ENCODE results near the gene KCTD17. TPM values are rescaled to one million over a fixed set of nuclear protein-coding genes. Genes with fewer than 3 reads are reported as not detected.

Gene KCTD17
- total RNA-seq, 1 experiment from 2014 or later, result 11.7 TPM

GRCh38 chr22:37097346-37097745 lies 45.8 kb downstream of the KCTD17 start:
- H3K4me3 Mint-ChIP-seq (ENCODE audit: unreplicated experiment), result no peak overlapping the region
- no peak for DNase-seq (ENCODE audit: unreplicated experiment)
- no peaks in the 10 kb centered on the region for H3K4me1 Mint-ChIP-seq (ENCODE audit: insufficient read depth, unreplicated experiment)
- no peak overlapping the region for H3K27ac Mint-ChIP-seq (ENCODE audit: low read depth, unreplicated experiment)
- H3K27me3 Mint-ChIP-seq (ENCODE audit: insufficient read depth, unreplicated experiment), result peaks cover 69% of the 10 kb centered on the region
- H3K9me3 Mint-ChIP-seq (ENCODE audit: unreplicated experiment), result no peaks in the 10 kb centered on the region
- no peaks in the 10 kb centered on the region for H3K36me3 Mint-ChIP-seq (ENCODE audit: insufficient read depth, unreplicated experiment)
- TF ChIP-seq CTCF (IDR thresholded peaks at IDR 0.05; ENCODE audit: unreplicated experiment), result no peak
- ChIA-PET CTCF (no interaction called here), POLR2A (no interaction called here)
- intact Hi-C loops (cut with micrococcal nuclease), result no loop called here
- no TSS peak for BruUV-seq (replicated peaks)

GRCh38 chr22:37098976-37099591 lies 47.5 kb downstream of the KCTD17 start:
- peaks cover 75% of the 10 kb centered on the region for H3K27me3 Mint-ChIP-seq (ENCODE audit: insufficient read depth, unreplicated experiment)
- no peaks in the 10 kb centered on the region for H3K4me1 Mint-ChIP-seq (ENCODE audit: insufficient read depth, unreplicated experiment)
- ChIA-PET CTCF (no interaction called here), POLR2A (no interaction called here)
- H3K27ac Mint-ChIP-seq (ENCODE audit: low read depth, unreplicated experiment), result no peak overlapping the region
- TF ChIP-seq CTCF (IDR thresholded peaks at IDR 0.05; ENCODE audit: unreplicated experiment), result no peak
- H3K4me3 Mint-ChIP-seq (ENCODE audit: unreplicated experiment), result no peak overlapping the region
- BruUV-seq (replicated peaks), result no TSS peak
- H3K9me3 Mint-ChIP-seq (ENCODE audit: unreplicated experiment), result no peaks in the 10 kb centered on the region
- intact Hi-C loops (cut with micrococcal nuclease), result no loop called here
- DNase-seq (ENCODE audit: unreplicated experiment), result no peak
- H3K36me3 Mint-ChIP-seq (ENCODE audit: insufficient read depth, unreplicated experiment), result no peaks in the 10 kb centered on the region

- Mint-ChIP-seq H3K27me3 (ENCODE audit: insufficient read depth, unreplicated experiment) (peaks cover 65% of the 10 kb centered on the region), H3K9me3 (ENCODE audit: unreplicated experiment) (no peaks in the 10 kb centered on the region), H3K36me3 (ENCODE audit: insufficient read depth, unreplicated experiment) (no peaks in the 10 kb centered on the region), H3K27ac (ENCODE audit: low read depth, unreplicated experiment) (no peak overlapping the region), H3K4me3 (ENCODE audit: unreplicated experiment) (no peak overlapping the region), H3K4me1 (ENCODE audit: insufficient read depth, unreplicated experiment) (no peaks in the 10 kb centered on the region)
- ChIA-PET POLR2A (interaction anchor here (0.7 to 1.1 kb wide), 2 partner anchors 12 to 23 kb away, joined by 3 read pairs; no protein-coding TSS in a partner anchor), CTCF (interaction anchor here (0.6 kb wide), 1 partner anchor 66 kb away, joined by 3 read pairs; no protein-coding TSS in a partner anchor)
- TF ChIP-seq CTCF (IDR thresholded peaks at IDR 0.05; ENCODE audit: unreplicated experiment), result no peak
- no peak for DNase-seq (ENCODE audit: unreplicated experiment)
- intact Hi-C loops (cut with micrococcal nuclease), result no loop called here
- BruUV-seq (replicated peaks), result no TSS peak
Observed at GRCh38 chr22:37100589-37101127, 49.1 kb downstream of the KCTD17 start.

- no peak overlapping the region for H3K4me3 Mint-ChIP-seq (ENCODE audit: unreplicated experiment)
- DNase-seq (ENCODE audit: unreplicated experiment), result no peak
- H3K4me1 Mint-ChIP-seq (ENCODE audit: insufficient read depth, unreplicated experiment), result no peaks in the 10 kb centered on the region
- H3K9me3 Mint-ChIP-seq (ENCODE audit: unreplicated experiment), result no peaks in the 10 kb centered on the region
- no TSS peak for BruUV-seq (replicated peaks)
- H3K27me3 Mint-ChIP-seq (ENCODE audit: insufficient read depth, unreplicated experiment), result peaks cover 61% of the 10 kb centered on the region
- intact Hi-C loops (cut with micrococcal nuclease), result no loop called here
- TF ChIP-seq CTCF (IDR thresholded peaks at IDR 0.05; ENCODE audit: unreplicated experiment), result no peak
- POLR2A ChIA-PET, result interaction anchor here (1.1 kb wide), 1 partner anchor 13 kb away, joined by 3 read pairs; no protein-coding TSS in a partner anchor
- CTCF ChIA-PET, result no interaction called here
- no peaks in the 10 kb centered on the region for H3K36me3 Mint-ChIP-seq (ENCODE audit: insufficient read depth, unreplicated experiment)
- no peak overlapping the region for H3K27ac Mint-ChIP-seq (ENCODE audit: low read depth, unreplicated experiment)
Observed at GRCh38 chr22:37101311-37102066, 49.9 kb downstream of the KCTD17 start.
